ENCODE measurements around the gene C4B. TPM values are rescaled to one million over a fixed set of nuclear protein-coding genes. Genes with fewer than 3 reads are reported as not detected.
"Not testable (repeated sequence)": the region's sequence is repeated elsewhere in the genome, so short reads cannot be mapped to it uniquely, and the experiment has no call there.

Gene C4B
- polyA plus RNA-seq, 1 experiment = 14.4 TPM

DNA sequence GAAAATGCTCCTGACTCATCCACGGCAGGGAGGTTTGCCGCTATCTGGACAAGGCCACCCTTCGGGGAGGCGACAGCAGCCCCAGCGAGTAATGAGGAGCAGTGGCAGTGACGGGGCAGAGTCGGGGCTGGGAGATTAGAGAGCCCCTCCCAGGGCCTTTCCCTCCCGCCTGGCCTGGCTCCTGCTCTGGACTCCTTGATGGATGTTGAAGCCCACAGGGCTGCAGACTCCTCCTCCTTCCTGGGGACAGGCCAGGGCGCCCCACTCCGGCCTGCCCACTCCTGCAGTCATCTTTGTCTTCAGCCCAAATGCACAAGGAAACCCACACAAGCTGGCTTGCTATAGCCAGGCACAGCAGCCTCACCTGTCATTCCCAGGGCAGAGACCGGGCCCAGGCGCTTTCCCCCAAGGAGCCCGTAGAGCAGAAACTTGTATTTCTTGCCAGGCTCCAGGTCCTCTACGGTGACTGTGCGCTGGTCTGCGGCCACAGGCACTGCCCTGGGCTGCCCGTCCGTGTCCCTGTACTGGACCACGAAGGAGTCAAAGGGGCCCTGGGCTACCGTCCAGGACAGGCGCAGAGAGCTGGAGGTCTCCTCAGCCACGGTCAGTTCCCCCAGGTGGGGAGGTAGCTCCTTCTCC lies 31.3 kb downstream of the C4B start:
- H3K4me3 ChIP-seq (ENCODE audit: low read depth, low read length) = no peak overlapping the region
- CTCF ChIA-PET = interaction anchor here (0.6 to 4.8 kb wide), 8 partner anchors 25 to 1167 kb away, joined by 3 to 30 read pairs (median 4); no protein-coding TSS in a partner anchor
- no peak for DNase-seq (ENCODE audit: low read depth)
- H3K27me3 ChIP-seq (ENCODE audit: control insufficient read depth, insufficient read depth, low read length) = no peaks in the 10 kb centered on the region
- no peaks in the 10 kb centered on the region for H3K36me3 ChIP-seq (ENCODE audit: control insufficient read depth, insufficient read depth, low read length)
- POLR2A ChIA-PET = no interaction called here
- TF ChIP-seq, protein P1, sequence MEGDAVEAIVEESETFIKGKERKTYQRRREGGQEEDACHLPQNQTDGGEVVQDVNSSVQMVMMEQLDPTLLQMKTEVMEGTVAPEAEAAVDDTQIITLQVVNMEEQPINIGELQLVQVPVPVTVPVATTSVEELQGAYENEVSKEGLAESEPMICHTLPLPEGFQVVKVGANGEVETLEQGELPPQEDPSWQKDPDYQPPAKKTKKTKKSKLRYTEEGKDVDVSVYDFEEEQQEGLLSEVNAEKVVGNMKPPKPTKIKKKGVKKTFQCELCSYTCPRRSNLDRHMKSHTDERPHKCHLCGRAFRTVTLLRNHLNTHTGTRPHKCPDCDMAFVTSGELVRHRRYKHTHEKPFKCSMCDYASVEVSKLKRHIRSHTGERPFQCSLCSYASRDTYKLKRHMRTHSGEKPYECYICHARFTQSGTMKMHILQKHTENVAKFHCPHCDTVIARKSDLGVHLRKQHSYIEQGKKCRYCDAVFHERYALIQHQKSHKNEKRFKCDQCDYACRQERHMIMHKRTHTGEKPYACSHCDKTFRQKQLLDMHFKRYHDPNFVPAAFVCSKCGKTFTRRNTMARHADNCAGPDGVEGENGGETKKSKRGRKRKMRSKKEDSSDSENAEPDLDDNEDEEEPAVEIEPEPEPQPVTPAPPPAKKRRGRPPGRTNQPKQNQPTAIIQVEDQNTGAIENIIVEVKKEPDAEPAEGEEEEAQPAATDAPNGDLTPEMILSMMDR (IDR thresholded peaks at IDR 0.05; ENCODE audit: insufficient read depth, low read depth, low read length) = no peak

DNA sequence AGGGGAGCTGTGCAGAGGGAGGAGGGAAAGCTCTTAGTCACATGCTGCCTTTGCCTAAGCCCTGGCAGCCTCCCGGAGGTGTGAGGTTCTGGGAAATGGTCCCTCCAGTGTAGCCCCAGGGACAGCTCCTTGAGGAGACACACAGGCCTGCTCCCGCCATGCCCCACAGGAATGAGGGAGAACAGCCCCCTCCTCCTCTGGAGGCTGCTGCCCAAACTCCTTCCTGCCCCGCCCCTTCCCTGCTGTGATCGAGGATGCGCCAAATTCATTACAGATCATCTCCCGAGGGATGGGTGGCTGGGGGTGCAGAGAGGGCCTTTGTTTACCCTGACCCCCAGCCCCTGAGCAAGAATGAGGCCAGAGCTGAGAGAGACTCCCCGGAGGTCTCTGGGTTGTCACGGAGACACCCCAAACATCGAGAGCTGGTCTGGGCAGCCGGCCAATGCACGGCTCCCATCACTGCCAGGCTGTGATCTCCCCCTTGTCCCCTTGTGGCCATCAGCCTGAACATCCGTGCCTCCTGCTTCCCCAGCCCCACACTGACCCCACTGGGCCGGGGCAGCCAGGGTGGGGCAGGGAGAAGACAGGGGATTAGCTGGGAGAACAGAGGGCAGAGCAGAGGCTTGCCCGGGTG lies 32.0 kb downstream of the C4B start:
- H3K27me3 ChIP-seq (ENCODE audit: control insufficient read depth, insufficient read depth, low read length) = no peaks in the 10 kb centered on the region
- no peaks in the 10 kb centered on the region for H3K36me3 ChIP-seq (ENCODE audit: control insufficient read depth, insufficient read depth, low read length)
- ChIA-PET CTCF (interaction anchor here (0.6 to 4.8 kb wide), 12 partner anchors 12 to 198 kb away, joined by 3 to 30 read pairs (median 4); partner anchors contain the start of gene EGFL8), POLR2A (no interaction called here)
- TF ChIP-seq, protein P1 (IDR thresholded peaks at IDR 0.05; ENCODE audit: insufficient read depth, low read depth, low read length) = no peak
- H3K4me3 ChIP-seq (ENCODE audit: low read depth, low read length) = no peak overlapping the region
- DNase-seq (ENCODE audit: low read depth) = no peak

DNA sequence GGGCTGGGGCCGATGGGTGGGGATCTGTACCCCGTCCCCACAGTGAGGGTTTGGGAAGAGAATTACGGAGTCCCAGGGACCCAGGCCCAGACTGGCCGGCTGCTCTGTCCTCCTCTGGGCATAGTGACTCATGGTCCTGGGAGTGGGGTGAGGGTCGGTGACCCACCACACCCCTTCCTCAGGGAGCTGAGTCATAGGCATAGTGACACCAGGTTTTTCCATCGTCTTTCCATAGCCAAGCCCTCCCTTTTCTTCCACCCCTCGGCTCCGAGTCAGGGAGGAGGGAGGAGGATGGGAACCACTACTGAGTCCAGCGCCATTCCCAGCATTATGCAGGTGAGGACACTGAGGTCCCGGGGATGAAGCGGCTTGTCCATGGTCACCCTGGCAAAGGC lies 32.5 kb downstream of the C4B start:
- Histone ChIP-seq H3K36me3 (ENCODE audit: control insufficient read depth, insufficient read depth, low read length) (no peaks in the 10 kb centered on the region), H3K4me3 (ENCODE audit: low read depth, low read length) (no peak overlapping the region), H3K27me3 (ENCODE audit: control insufficient read depth, insufficient read depth, low read length) (no peaks in the 10 kb centered on the region)
- ChIA-PET CTCF (interaction anchor here (0.9 to 4.8 kb wide), 16 partner anchors 8 to 153 kb away, joined by 3 to 30 read pairs (median 5); partner anchors contain the start of gene EGFL8), POLR2A (no interaction called here)
- DNase-seq (ENCODE audit: low read depth) = no peak
- TF ChIP-seq, protein P1 (IDR thresholded peaks at IDR 0.05; ENCODE audit: insufficient read depth, low read depth, low read length) = no peak

DNA sequence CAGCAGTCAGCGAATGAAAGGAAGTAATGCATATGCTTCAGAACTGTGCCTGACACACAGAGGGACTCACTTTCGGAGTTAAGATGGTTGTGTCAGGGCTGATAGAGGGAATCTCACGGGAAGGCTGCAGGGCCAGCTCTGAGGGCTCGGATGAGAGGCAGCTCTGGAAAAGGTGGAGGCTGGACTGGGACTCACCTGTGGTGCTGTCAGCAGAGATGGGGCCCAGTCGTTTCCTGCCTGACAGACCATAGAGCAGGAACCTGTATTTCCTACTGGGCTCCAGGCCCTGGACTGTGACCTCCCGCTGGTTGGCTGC lies 32.9 kb downstream of the C4B start:
- H3K36me3 ChIP-seq (ENCODE audit: control insufficient read depth, insufficient read depth, low read length) = no peaks in the 10 kb centered on the region
- DNase-seq (ENCODE audit: low read depth) = no peak
- ChIA-PET CTCF (interaction anchor here (0.6 to 4.8 kb wide), 20 partner anchors 9 to 737 kb away, joined by 3 to 30 read pairs (median 5); partner anchors contain the start of gene EGFL8), POLR2A (no interaction called here)
- peaks cover 1% of the 10 kb centered on the region for H3K27me3 ChIP-seq (ENCODE audit: control insufficient read depth, insufficient read depth, low read length)
- H3K4me3 ChIP-seq (ENCODE audit: low read depth, low read length) = no peak overlapping the region
- TF ChIP-seq, protein P1 (IDR thresholded peaks at IDR 0.05; ENCODE audit: insufficient read depth, low read depth, low read length) = no peak

DNA sequence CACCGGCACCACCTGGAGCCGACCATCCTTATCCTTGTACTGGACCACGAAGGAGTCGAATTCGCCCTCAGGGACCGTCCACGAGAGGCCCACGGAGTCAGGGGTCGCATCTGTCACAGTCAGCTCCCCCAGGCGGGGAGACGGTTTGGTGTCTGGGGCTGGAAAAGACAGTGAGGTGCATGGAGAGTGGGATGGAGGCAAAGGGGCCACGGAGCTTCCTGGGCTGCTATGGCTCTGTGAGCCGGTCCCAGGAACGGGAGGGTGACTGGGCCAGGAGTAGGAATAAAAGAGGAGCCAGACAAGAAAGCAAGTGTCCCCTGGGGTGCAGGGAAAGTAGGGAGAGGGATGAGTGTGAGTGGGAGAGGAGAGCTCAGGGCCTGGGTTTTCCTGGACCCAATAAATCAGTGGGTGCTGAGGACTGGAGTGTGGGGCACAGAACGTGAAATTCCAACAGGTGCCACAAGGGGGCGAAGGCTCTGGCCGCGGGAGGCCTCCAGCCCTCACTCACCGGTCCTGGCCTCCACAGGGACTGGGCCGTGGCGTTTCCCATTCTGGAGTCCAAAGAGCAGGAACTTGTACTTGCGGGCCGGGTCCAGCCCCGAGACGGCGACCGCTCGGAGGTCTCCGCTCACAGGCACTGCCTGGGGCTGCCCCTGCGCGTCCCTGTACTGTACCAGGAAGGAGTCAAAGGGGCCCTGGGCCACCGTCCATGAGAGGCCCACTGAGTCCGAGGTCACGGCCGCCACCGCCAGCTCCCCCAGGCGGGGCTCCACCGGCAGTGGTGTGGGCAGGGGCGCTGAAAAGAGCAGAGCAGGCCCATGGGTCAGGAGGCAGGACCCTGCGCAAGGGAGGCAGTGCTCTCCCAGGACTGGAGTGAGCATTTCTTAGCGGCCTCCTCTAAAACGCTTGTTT lies 33.5 kb downstream of the C4B start:
- ChIA-PET POLR2A (no interaction called here), CTCF (interaction anchor here (0.6 to 4.8 kb wide), 21 partner anchors 9 to 736 kb away, joined by 3 to 30 read pairs (median 5); partner anchors contain the start of gene EGFL8)
- TF ChIP-seq, protein P1 (IDR thresholded peaks at IDR 0.05; ENCODE audit: insufficient read depth, low read depth, low read length) = peak; percentile 87
- Histone ChIP-seq H3K27me3 (ENCODE audit: control insufficient read depth, insufficient read depth, low read length) (peaks cover 2% of the 10 kb centered on the region), H3K4me3 (ENCODE audit: low read depth, low read length) (no peak overlapping the region), H3K36me3 (ENCODE audit: control insufficient read depth, insufficient read depth, low read length) (no peaks in the 10 kb centered on the region)
- DNase-seq (ENCODE audit: low read depth) = no peak

DNA sequence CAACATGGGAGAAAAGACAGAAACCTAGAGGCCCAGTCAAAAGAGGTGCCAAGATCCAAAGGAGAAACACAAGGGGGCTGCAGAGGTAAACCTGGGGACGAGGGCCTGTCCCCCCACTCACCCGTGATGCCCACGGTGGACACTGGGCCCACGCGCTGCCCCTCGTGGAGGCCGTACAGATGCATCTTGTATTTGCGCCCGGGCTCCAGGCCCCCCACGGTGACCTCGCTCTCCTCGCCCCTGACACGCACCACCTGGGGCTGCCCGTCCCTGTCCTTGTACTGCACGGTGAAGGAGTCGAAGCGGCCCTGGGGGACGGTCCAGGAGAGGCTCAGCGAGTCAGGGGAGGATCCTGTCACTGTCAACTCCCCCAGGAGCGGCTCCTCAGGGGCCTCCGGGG lies 34.6 kb downstream of the C4B start:
- H3K36me3 ChIP-seq (ENCODE audit: control insufficient read depth, insufficient read depth, low read length); POLR2A ChIA-PET; H3K27me3 ChIP-seq (ENCODE audit: control insufficient read depth, insufficient read depth, low read length); DNase-seq (ENCODE audit: low read depth); H3K4me3 ChIP-seq (ENCODE audit: low read depth, low read length): not testable (repeated sequence)
- CTCF ChIA-PET = interaction anchor here (0.9 to 4.8 kb wide), 8 partner anchors 9 to 113 kb away, joined by 3 to 30 read pairs (median 6); no protein-coding TSS in a partner anchor

DNA sequence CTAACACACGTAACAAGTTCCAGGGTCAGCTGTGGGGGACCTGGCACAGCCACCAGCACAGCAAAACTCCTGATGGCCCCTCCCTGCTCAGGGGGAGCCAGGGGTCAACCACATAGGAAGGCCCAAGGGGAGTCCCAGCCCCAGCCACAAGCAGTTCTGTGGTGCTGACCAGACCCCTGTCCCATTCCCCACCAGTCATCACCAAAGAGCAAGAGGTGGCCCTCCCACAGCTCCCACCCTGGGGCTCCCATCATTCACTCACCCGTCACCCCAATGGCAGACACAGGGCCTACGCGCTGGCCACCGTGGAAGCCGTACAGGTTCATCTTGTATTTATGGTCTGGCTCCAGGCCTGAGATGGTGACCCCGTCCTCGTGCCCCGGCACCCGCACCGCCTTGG lies 35.1 kb downstream of the C4B start:
- H3K36me3 ChIP-seq (ENCODE audit: control insufficient read depth, insufficient read depth, low read length); H3K4me3 ChIP-seq (ENCODE audit: low read depth, low read length); H3K27me3 ChIP-seq (ENCODE audit: control insufficient read depth, insufficient read depth, low read length); DNase-seq (ENCODE audit: low read depth); POLR2A ChIA-PET: not testable (repeated sequence)
- CTCF ChIA-PET = interaction anchor here (4.8 kb wide), 1 partner anchor 69 kb away, joined by 30 read pairs; no protein-coding TSS in a partner anchor

All from BJ (cell line).